Hematopoietic multipotent progenitor cell treated with erythropoietin and hydrocortisone succinate and interleukin-3 and kit ligand, for 4 days (in vitro differentiated cells): Measurements from ENCODE around the gene CIDEA.

Source experiments
- DNase-seq: peaks from one replicate; pipeline ENCODE4 v3.0.0-alpha.2; 2015

The CIDEA gene

GRCh38 chr18:12324991-12325725 lies 71.0 kb downstream of the CIDEA start:
- DNase-seq, result no peak

DNA sequence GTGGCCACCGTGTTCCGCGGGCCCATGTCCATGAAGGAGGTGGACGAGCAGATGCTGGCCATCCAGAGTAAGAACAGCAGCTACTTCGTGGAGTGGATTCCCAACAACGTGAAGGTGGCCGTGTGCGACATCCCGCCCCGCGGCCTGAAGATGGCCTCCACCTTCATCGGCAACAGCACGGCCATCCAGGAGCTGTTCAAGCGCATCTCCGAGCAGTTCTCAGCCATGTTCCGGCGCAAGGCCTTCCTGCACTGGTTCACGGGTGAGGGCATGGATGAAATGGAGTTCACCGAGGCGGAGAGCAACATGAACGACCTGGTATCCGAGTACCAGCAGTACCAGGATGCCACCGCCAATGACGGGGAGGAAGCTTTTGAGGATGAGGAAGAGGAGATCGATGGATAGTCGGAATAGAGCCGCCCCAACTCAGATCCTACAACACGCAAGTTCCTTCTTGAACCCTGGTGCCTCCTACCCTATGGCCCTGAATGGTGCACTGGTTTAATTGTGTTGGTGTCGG lies 71.6 kb downstream of the CIDEA start:
- no peak for DNase-seq

GRCh38 chr18:12326711-12327460 lies 72.7 kb downstream of the CIDEA start:
- no peak for DNase-seq
